A673 (cell line): ENCODE results near the gene GAPDH.

Experiments used
- CTCF ChIP-seq: fragments of 300-800, 200-600 bp; sonication (generic); conservative IDR thresholded peaks from 2 replicates; pipeline ENCODE4 v1.5.1; 2017; ENCODE audit warnings: low read depth, mild to moderate bottlenecking, antibody characterized with exemption, low read length, moderate library complexity, mixed read lengths
- EZH2 ChIP-seq: fragments of 200-600 bp; sonication (generic); IDR thresholded peaks from 2 replicates; pipeline ENCODE4 v1.6.1; 2017; ENCODE audit warnings: borderline replicate concordance, low read depth, mild to moderate bottlenecking, mixed read lengths, antibody characterized with exemption, low read length; ENCODE audit not compliant: poor library complexity, severe bottlenecking

DNA sequence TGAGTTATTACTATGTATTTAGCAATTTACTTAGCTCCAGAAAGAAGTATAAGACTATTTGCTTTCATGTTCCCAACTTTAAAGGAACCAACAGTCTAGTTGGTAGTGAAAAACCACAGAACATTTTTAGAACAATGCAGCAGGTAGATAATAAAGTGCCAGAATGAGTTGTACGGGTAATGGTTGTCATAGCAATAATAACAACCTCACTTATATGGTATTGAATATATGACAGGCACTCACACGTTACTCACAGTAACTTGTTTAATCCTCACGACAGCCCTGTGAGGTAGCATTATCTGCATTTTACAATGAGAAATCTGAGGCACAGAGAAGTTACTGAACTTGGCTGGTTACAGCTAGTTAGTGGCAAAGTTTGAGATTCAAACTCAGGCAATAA is 10.6 kb upstream of the GAPDH start:
- TF ChIP-seq CTCF (no peak), EZH2 (no peak)
